ENCODE data around the gene LCE3D.

DNA sequence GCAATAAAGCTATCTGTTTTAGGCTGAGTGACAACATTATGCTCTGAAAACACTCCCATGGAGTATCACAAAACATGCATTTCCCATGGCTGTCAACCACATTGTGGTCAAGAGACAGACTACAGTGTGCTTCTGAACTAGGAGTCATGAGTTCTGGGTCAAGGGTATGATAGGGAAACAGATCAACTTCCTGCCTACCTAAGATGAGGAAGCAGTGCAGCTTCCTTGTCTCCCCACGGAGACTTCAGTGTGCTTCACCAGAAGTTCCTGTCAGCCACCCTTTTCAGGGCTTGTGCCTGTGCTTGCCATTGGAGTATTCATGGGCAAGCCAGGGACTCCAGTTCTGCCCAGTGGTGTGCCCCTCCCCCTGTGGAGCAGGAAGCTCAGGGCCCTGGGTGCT, 33.6 kb downstream of the LCE3D start:
- TF ChIP-seq, protein P1, sequence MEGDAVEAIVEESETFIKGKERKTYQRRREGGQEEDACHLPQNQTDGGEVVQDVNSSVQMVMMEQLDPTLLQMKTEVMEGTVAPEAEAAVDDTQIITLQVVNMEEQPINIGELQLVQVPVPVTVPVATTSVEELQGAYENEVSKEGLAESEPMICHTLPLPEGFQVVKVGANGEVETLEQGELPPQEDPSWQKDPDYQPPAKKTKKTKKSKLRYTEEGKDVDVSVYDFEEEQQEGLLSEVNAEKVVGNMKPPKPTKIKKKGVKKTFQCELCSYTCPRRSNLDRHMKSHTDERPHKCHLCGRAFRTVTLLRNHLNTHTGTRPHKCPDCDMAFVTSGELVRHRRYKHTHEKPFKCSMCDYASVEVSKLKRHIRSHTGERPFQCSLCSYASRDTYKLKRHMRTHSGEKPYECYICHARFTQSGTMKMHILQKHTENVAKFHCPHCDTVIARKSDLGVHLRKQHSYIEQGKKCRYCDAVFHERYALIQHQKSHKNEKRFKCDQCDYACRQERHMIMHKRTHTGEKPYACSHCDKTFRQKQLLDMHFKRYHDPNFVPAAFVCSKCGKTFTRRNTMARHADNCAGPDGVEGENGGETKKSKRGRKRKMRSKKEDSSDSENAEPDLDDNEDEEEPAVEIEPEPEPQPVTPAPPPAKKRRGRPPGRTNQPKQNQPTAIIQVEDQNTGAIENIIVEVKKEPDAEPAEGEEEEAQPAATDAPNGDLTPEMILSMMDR (IDR thresholded peaks at IDR 0.05) = no peak
- TF ChIP-seq POLR2A (IDR thresholded peaks at IDR 0.05) = no peak
